H1 (cell line): ENCODE results near the gene ASZ1. TPM values are rescaled to one million over a fixed set of nuclear protein-coding genes. Genes with fewer than 3 reads are reported as not detected.
A peak's percentile ranks its signal among the peaks of the same experiment; 100 is the strongest.

Source experiments
- CTCF ChIA-PET: fragments of 300-600 bp; sonication (Branson Sonifier 250); formaldehyde crosslinking; loops from one replicate; lab custom pipeline; 2021; ENCODE audit not compliant: partially characterized antibody; lab: Charles Lee
- POLR2A ChIA-PET: fragments of 300-600 bp; sonication (Branson Sonifier 250); formaldehyde crosslinking; loops from one replicate; lab custom pipeline; 2021; ENCODE audit warnings: inconsistent platforms; ENCODE audit not compliant: partially characterized antibody; lab: Charles Lee
- DNase-seq, 2 experiments: peaks; one replicate each; pipeline versions ENCODE4 v3.0.0 to v3.0.0-alpha.2; 2010 to 2022; ENCODE audit warnings: low spot score in 2 of 2, low read depth in 1 of 2, mixed read lengths in 1 of 2
- FAIRE-seq: peaks from 2 replicates; lab custom pipeline; 2011; peaks lifted over from hg19 to GRCh38; lab: Jason Lieb, UNC
- H2AFZ ChIP-seq: 2 replicates; pipeline ENCODE4 v1.8.1; 2012; ENCODE audit warnings: low read length, inconsistent platforms
- H2AK5ac ChIP-seq: 2 replicates; pipeline ENCODE4 v1.6.1; 2013; ENCODE audit warnings: low read depth, low read length
- H2BK120ac ChIP-seq: replicated peaks from 2 replicates; pipeline ENCODE3; 2013; ENCODE audit warnings: low read depth, low read length, inconsistent platforms
- H2BK12ac ChIP-seq: 2 replicates; pipeline ENCODE4 v1.6.1; 2013; ENCODE audit warnings: low read depth, low read length
- H2BK15ac ChIP-seq: 2 replicates; pipeline ENCODE4 v1.6.1; 2013; ENCODE audit warnings: low read length
- H2BK20ac ChIP-seq: 2 replicates; pipeline ENCODE4 v1.6.1; 2013; ENCODE audit warnings: low read length
- H2BK5ac ChIP-seq: 2 replicates; pipeline ENCODE4 v1.6.1; 2013; ENCODE audit warnings: low read depth, low read length
- H3K14ac ChIP-seq: 2 replicates; pipeline ENCODE4 v1.6.1; 2013; ENCODE audit warnings: inconsistent platforms; ENCODE audit not compliant: insufficient read length
- H3K18ac ChIP-seq: 2 replicates; pipeline ENCODE4 v1.6.1; 2013; ENCODE audit warnings: low read length; ENCODE audit errors: extremely low read depth
- H3K23ac ChIP-seq: 2 replicates; pipeline ENCODE4 v1.6.1; 2013; ENCODE audit warnings: inconsistent platforms; ENCODE audit not compliant: insufficient read length
- H3K23me2 ChIP-seq: 2 replicates; pipeline ENCODE4 v1.6.1; 2013; ENCODE audit warnings: low read depth, low read length
- H3K27ac ChIP-seq: 2 replicates; pipeline ENCODE4 v1.6.1; 2011; ENCODE audit warnings: low read depth, low read length, inconsistent platforms
- H3K27me3 ChIP-seq, 4 experiments: replicated peaks in 1 of 4; 1 replicate in 1 of 4; 2 replicates in 3 of 4; pipeline versions ENCODE4 v1.6.1 to v1.8.1; 2011 to 2013; ENCODE audit warnings: low read length in 3 of 4, mild to moderate bottlenecking in 3 of 4, inconsistent platforms in 2 of 4, mixed read lengths in 2 of 4, moderate library complexity in 1 of 4; ENCODE audit not compliant: control insufficient read depth in 3 of 4, insufficient read depth in 3 of 4; ENCODE audit errors: extremely low read depth in 1 of 4
- H3K36me3 ChIP-seq, 4 experiments: 2 replicates each; pipeline versions ENCODE4 v1.6.1 to v1.8.1; 2011 to 2013; ENCODE audit warnings: mild to moderate bottlenecking in 4 of 4, low read length in 3 of 4, moderate library complexity in 2 of 4, control low read depth in 1 of 4, inconsistent platforms in 1 of 4; ENCODE audit not compliant: insufficient read depth in 4 of 4, control insufficient read depth in 2 of 4
- H3K4ac ChIP-seq: replicated peaks from 2 replicates; pipeline ENCODE3; 2013; ENCODE audit warnings: low read length, low read depth, mixed read lengths, inconsistent platforms; ENCODE audit not compliant: insufficient read length
- H3K4me1 ChIP-seq, 4 experiments: replicated peaks in 1 of 4; 1 replicate in 1 of 4; 2 replicates in 3 of 4; pipeline versions ENCODE4 v1.6.1 to v1.8.1; 2011 to 2013; ENCODE audit warnings: low read length in 3 of 4, inconsistent platforms in 2 of 4, mixed read lengths in 1 of 4; ENCODE audit not compliant: insufficient read depth in 4 of 4, control insufficient read depth in 3 of 4
- H3K4me2 ChIP-seq, 2 experiments: 2 replicates each; pipeline versions ENCODE4 v1.6.1 to v1.8.1; 2011 to 2013; ENCODE audit warnings: low read depth in 2 of 2, low read length in 2 of 2, control low read depth in 1 of 2, inconsistent platforms in 1 of 2, mild to moderate bottlenecking in 1 of 2; ENCODE audit not compliant: insufficient read depth in 1 of 2
- H3K4me3 ChIP-seq, 4 experiments: fragments of 200-600, 300-600 bp in 1 of 4; sonication (generic), shearing (Covaris generic), sonication (Bioruptor Twin) in 1 of 4; 2 replicates each; pipeline versions ENCODE4 v1.5.1 to v1.8.1; 2011 to 2016; ENCODE audit warnings: low read length in 4 of 4, low read depth in 3 of 4, control low read depth in 2 of 4, inconsistent platforms in 2 of 4, mild to moderate bottlenecking in 2 of 4, mixed read lengths in 1 of 4, moderate library complexity in 1 of 4; ENCODE audit not compliant: insufficient read depth in 2 of 4; ENCODE audit errors: extremely low read depth in 1 of 4
- H3K56ac ChIP-seq: replicated peaks from 2 replicates; pipeline ENCODE3; 2013; ENCODE audit warnings: low read depth, mild to moderate bottlenecking, mixed read lengths, low read length, inconsistent platforms; ENCODE audit not compliant: insufficient read length
- H3K79me1 ChIP-seq: 2 replicates; pipeline ENCODE4 v1.6.1; 2013; ENCODE audit warnings: low read depth, low read length, control low read depth
- H3K79me2 ChIP-seq, 2 experiments: 2 replicates each; pipeline versions ENCODE4 v1.6.1 to v1.8.1; 2012 to 2013; ENCODE audit warnings: low read length in 2 of 2, mild to moderate bottlenecking in 2 of 2, inconsistent platforms in 1 of 2; ENCODE audit not compliant: insufficient read depth in 2 of 2, control insufficient read depth in 1 of 2
- H3K9ac ChIP-seq, 4 experiments: replicated peaks in 1 of 4; 1 replicate in 1 of 4; 2 replicates in 3 of 4; pipeline versions ENCODE4 v1.6.1 to v1.8.1; 2011 to 2013; ENCODE audit warnings: low read depth in 3 of 4, low read length in 3 of 4, control low read depth in 2 of 4, mild to moderate bottlenecking in 2 of 4, moderate library complexity in 2 of 4, inconsistent platforms in 1 of 4; ENCODE audit errors: extremely low read depth in 1 of 4
- H3K9me3 ChIP-seq, 2 experiments: 2 replicates each; pipeline versions ENCODE4 v1.6.1 to v1.8.1; 2012 to 2013; ENCODE audit warnings: mild to moderate bottlenecking in 2 of 2, moderate library complexity in 2 of 2, control low read depth in 1 of 2, inconsistent platforms in 1 of 2, low read depth in 1 of 2, low read length in 1 of 2, mixed read lengths in 1 of 2; ENCODE audit not compliant: insufficient read depth in 2 of 2
- H4K20me1 ChIP-seq, 2 experiments: replicated peaks in 1 of 2; 2 replicates each; pipeline versions ENCODE3 to v1.8.1; 2011 to 2013; ENCODE audit warnings: inconsistent platforms in 2 of 2, low read length in 2 of 2, mild to moderate bottlenecking in 1 of 2; ENCODE audit not compliant: insufficient read depth in 2 of 2, control insufficient read depth in 1 of 2
- H4K5ac ChIP-seq: 2 replicates; pipeline ENCODE4 v1.6.1; 2013; ENCODE audit warnings: low read length, low read depth, mixed read lengths, inconsistent platforms; ENCODE audit not compliant: insufficient read length
- H4K8ac ChIP-seq: 2 replicates; pipeline ENCODE4 v1.8.0; 2013; ENCODE audit warnings: mild to moderate bottlenecking, moderate library complexity, low read length, inconsistent platforms; ENCODE audit not compliant: insufficient read depth; ENCODE audit errors: extremely low read depth
- H4K91ac ChIP-seq: replicated peaks from 2 replicates; pipeline ENCODE3; 2013; ENCODE audit warnings: low read length, mixed read lengths, inconsistent platforms; ENCODE audit not compliant: insufficient read length
- CHD2 ChIP-seq: IDR thresholded peaks from 2 replicates; pipeline ENCODE4 v1.6.1; 2012; ENCODE audit warnings: low read length, improper control_type of control experiment
- WGBS, 2 experiments: shearing (Covaris generic) in 1 of 2; methylation state at CpG; one replicate each; pipeline versions ENCODE4 v1.1.6 to v1.1.7; 2013 to 2015; ENCODE audit warnings: low lambda C conversion rate in 2 of 2, mixed read lengths in 2 of 2, inconsistent platforms in 1 of 2, low coverage in 1 of 2, missing lambda C conversion rate in 1 of 2; ENCODE audit not compliant: insufficient replicate concordance in 2 of 2, insufficient coverage in 1 of 2, insufficient read length in 1 of 2; ENCODE audit errors: extremely low coverage in 1 of 2, missing lambda C conversion rate in 1 of 2; 5-methylcytosine and 5-hydroxymethylcytosine counted together
- polyA plus RNA-seq, 7 experiments: library from polyadenylated mRNA; depleted of rRNA in 3 of 7; stranded (reverse) in 5 of 7; unstranded in 2 of 7; fragments of >200 nt in 5 of 7; fragments of 200-250 nt in 2 of 7; gene quantifications; 1 replicate in 5 of 7; 2 replicates in 1 of 7; 4 replicates in 1 of 7; pipeline versions ENCODE4 v1.2.1 to v1.2.3, GENCODE V29; 2011 to 2013; ENCODE audit warnings: missing spikeins in 2 of 7, mixed read lengths in 2 of 7
- total RNA-seq: library from RNA; stranded (reverse); fragmentation: NEBNext Ultra II Directional; extraction: Animal tissue kit (Norgen Biotek cat#: 25700); gene quantifications from 2 replicates; pipeline ENCODE4 v1.2.1, GENCODE V29; 2021
- TF ChIP-seq, protein P1 (sequence below): IDR thresholded peaks from 2 replicates; pipeline ENCODE4 v1.6.1; 2012; ENCODE audit warnings: inconsistent platforms

ASZ1 gene
- total and polyA plus RNA-seq, 2 of the 8 experiments (the other 6 are each of a cell fraction or from before 2014, with no cell fraction given) = not detected

DNA sequence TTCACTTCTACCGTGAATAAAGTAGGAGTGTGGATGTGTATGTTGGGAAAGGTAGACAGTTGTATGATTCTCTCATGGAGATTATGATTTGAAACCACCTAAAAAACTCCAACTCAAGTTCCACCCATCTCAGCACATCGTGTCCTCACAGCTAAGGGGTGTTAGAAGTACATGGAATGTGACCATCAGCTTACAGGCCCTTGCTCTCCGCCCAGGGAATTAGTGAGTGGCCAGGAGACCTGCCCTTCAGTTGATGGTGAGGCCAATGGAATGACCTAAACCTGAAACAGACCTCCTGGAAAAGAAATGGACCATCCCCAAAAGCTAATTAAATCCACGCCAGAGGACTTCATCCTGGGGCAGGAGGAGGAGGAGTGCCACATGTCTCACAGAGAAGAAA is 102.3 kb downstream of the ASZ1 start:
- Histone ChIP-seq H2BK12ac (no peak overlapping the region), H3K4me2 (peak overlapping the region; percentile 96 to 98), H4K5ac (no peak overlapping the region), H2BK20ac (no peak overlapping the region), H3K36me3 (peaks cover 0 to 3% (median 0%) of the 10 kb centered on the region in 4 experiments; a peak in 1 of 8 replicates), H3K56ac (no peak overlapping the region), H4K91ac (no peak overlapping the region), H3K9me3 (no peaks in the 10 kb centered on the region), H4K8ac (no peak overlapping the region), H2AK5ac (no peak overlapping the region), H3K14ac (no peak overlapping the region), H4K20me1 (peaks cover 0 to 5% of the 10 kb centered on the region in 2 experiments), H2BK15ac (no peak overlapping the region), H2BK120ac (no peak overlapping the region), H3K4ac (no peak overlapping the region), H3K27me3 (peaks cover 50 to 66% (median 64%) of the 10 kb centered on the region in 4 experiments), H3K18ac (no peak overlapping the region), H3K9ac (no peak overlapping the region), H3K23me2 (peaks cover 17% of the 10 kb centered on the region), H3K79me2 (no peaks in the 10 kb centered on the region), H3K27ac (no peak overlapping the region), H2AFZ (peak overlapping the region; percentile 57; the same call in 1 of the 2 replicates), H3K23ac (no peak overlapping the region), H3K4me3 (peak overlapping the region in 2 of 4 experiments; percentile 44 to 70; a peak in 3 of 8 replicates), H3K4me1 (peaks cover 0 to 16% (median 4%) of the 10 kb centered on the region in 4 experiments; a peak in 3 of 7 replicates), H2BK5ac (no peak overlapping the region), H3K79me1 (no peaks in the 10 kb centered on the region)
- POLR2A ChIA-PET = no interaction called here
- CTCF ChIA-PET = interaction anchor here (1.1 to 2.2 kb wide), 5 partner anchors 8 to 152 kb away, joined by 3 to 6 read pairs (median 5); no protein-coding TSS in a partner anchor
- 62% methylated on average over 4 of the region's 4 CpGs; no CpG with 5 or more reads in 1 of the 2 experiments for WGBS, 2 experiments
- TF ChIP-seq, protein P1, sequence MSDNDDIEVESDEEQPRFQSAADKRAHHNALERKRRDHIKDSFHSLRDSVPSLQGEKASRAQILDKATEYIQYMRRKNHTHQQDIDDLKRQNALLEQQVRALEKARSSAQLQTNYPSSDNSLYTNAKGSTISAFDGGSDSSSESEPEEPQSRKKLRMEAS = 0 out of 2 replicates have a peak, but pooled peaks have one; percentile 20
- TF ChIP-seq CHD2 = no peak
- FAIRE-seq (no peak), DNase-seq (no peak)
